Osteoblast (primary cell): ENCODE data around the gene UPK1A. TPM values are rescaled to one million over a fixed set of nuclear protein-coding genes. Genes with fewer than 3 reads are reported as not detected.

Experiments
- DNase-seq: peaks from one replicate; pipeline ENCODE4 v3.0.0; 2011; ENCODE audit warnings: low spot score, mixed read lengths; ENCODE audit not compliant: insufficient read length; ENCODE audit errors: missing footprints
- H2AFZ ChIP-seq: 2 replicates; pipeline ENCODE4 v1.6.0; 2011; ENCODE audit warnings: mild to moderate bottlenecking, low read length
- H3K27ac ChIP-seq: 2 replicates; pipeline ENCODE4 v1.5.1; 2011; ENCODE audit warnings: mild to moderate bottlenecking, low read depth, low read length, moderate library complexity
- H3K27me3 ChIP-seq: 2 replicates; pipeline ENCODE4 v1.6.0; 2012; ENCODE audit warnings: mild to moderate bottlenecking, control low read depth, inconsistent platforms, low read length, moderate library complexity; ENCODE audit not compliant: insufficient read depth
- H3K36me3 ChIP-seq: 2 replicates; pipeline ENCODE4 v1.5.1; 2011; ENCODE audit warnings: mild to moderate bottlenecking, low read length, control low read depth, moderate library complexity; ENCODE audit not compliant: insufficient read depth
- H3K4me1 ChIP-seq: 2 replicates; pipeline ENCODE4 v1.5.1; 2011; ENCODE audit warnings: mild to moderate bottlenecking, low read length, control low read depth, moderate library complexity; ENCODE audit not compliant: insufficient read depth
- H3K4me2 ChIP-seq: 2 replicates; pipeline ENCODE4 v1.6.0; 2011; ENCODE audit warnings: mild to moderate bottlenecking, low read length; ENCODE audit not compliant: insufficient read depth
- H3K4me3 ChIP-seq: fragments of 200-600 bp; sonication (generic); 3 replicates; pipeline ENCODE4 v1.5.1; 2012; ENCODE audit warnings: mild to moderate bottlenecking, low read length, inconsistent platforms; ENCODE audit not compliant: insufficient read depth
- H3K79me2 ChIP-seq: 2 replicates; pipeline ENCODE4 v1.6.0; 2012; ENCODE audit warnings: mild to moderate bottlenecking, low read length, control low read depth, inconsistent platforms; ENCODE audit not compliant: insufficient read depth
- H3K9me3 ChIP-seq: 2 replicates; pipeline ENCODE4 v1.5.1; 2011; ENCODE audit warnings: low read depth, low read length, control low read depth
- H4K20me1 ChIP-seq: 2 replicates; pipeline ENCODE4 v1.6.0; 2012; ENCODE audit warnings: mild to moderate bottlenecking, low read length, control low read depth; ENCODE audit not compliant: insufficient read depth
- total RNA-seq: library from RNA; depleted of rRNA; stranded (reverse); fragments of >200 nt; gene quantifications from 2 replicates; pipeline ENCODE4 v1.2.3, GENCODE V29; 2012
- TF ChIP-seq, protein P1 (sequence below): IDR thresholded peaks from 2 replicates; pipeline ENCODE4 v1.5.1; 2011; ENCODE audit warnings: mild to moderate bottlenecking, low read depth, low read length, moderate library complexity; ENCODE audit errors: extremely low read depth

UPK1A gene
- total RNA-seq, 1 donor, result not detected

DNA sequence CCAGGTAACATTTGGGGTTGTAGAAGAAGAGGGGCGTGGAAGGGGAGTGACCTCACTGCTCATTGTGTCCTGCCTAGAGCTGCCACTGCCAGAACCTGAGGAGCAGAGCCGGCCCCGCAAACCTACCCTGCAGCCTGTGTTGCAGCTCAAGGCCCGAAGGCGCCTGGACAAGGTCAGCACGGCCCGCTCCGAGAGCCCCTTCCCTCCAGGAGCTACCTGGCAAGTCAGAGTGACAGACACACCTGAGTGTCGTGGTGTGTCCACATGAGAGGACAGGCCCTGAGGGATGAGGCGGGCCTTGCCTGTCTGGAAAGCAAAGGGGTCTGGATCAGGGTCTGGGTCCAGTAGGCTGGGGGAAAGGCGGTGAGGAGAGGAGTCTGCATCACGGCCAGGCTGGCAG is 58.2 kb downstream of the UPK1A start:
- Histone ChIP-seq H3K27me3 (no peaks in the 10 kb centered on the region), H3K27ac (no peak overlapping the region), H4K20me1 (peaks cover 16% of the 10 kb centered on the region), H3K36me3 (peaks cover 82% of the 10 kb centered on the region), H2AFZ (no peak overlapping the region), H3K9me3 (no peaks in the 10 kb centered on the region), H3K4me3 (no peak overlapping the region), H3K79me2 (peaks cover 32% of the 10 kb centered on the region), H3K4me1 (no peaks in the 10 kb centered on the region), H3K4me2 (no peak overlapping the region)
- TF ChIP-seq, protein P1, sequence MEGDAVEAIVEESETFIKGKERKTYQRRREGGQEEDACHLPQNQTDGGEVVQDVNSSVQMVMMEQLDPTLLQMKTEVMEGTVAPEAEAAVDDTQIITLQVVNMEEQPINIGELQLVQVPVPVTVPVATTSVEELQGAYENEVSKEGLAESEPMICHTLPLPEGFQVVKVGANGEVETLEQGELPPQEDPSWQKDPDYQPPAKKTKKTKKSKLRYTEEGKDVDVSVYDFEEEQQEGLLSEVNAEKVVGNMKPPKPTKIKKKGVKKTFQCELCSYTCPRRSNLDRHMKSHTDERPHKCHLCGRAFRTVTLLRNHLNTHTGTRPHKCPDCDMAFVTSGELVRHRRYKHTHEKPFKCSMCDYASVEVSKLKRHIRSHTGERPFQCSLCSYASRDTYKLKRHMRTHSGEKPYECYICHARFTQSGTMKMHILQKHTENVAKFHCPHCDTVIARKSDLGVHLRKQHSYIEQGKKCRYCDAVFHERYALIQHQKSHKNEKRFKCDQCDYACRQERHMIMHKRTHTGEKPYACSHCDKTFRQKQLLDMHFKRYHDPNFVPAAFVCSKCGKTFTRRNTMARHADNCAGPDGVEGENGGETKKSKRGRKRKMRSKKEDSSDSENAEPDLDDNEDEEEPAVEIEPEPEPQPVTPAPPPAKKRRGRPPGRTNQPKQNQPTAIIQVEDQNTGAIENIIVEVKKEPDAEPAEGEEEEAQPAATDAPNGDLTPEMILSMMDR, result no peak
- DNase-seq, result peak; percentile 66

DNA sequence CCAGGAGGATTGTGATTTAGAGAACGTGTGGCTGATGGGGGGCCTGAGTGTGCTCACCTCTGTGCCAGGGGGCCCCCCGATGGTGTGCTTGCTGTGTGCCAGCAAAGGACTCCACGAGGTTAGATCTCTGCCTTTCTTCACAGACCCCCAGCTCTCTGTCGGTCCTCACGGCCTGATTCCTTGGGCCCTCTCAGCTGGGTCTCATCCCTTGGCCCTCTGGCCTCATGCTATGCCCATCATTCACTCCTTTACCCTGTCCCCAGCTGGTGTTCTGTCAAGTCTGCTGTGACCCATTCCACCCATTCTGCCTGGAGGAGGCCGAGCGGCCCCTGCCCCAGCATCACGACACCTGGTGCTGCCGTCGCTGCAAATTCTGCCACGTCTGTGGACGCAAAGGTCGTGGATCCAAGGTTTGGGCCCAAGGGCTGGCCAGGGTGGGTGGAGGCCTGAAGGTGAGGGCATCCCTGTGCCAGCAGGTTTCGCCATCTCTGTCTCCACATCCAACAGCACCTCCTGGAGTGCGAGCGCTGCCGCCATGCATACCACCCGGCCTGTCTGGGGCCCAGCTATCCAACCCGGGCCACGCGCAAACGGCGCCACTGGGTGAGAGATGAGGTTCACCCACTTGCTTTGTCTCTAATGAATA is 59.0 kb downstream of the UPK1A start:
- Histone ChIP-seq H3K27ac (no peak overlapping the region), H3K79me2 (peaks cover 24% of the 10 kb centered on the region), H4K20me1 (peaks cover 10% of the 10 kb centered on the region), H3K4me1 (no peaks in the 10 kb centered on the region), H3K27me3 (no peaks in the 10 kb centered on the region), H3K4me3 (no peak overlapping the region), H3K4me2 (no peak overlapping the region), H3K36me3 (peaks cover 87% of the 10 kb centered on the region), H2AFZ (no peak overlapping the region), H3K9me3 (no peaks in the 10 kb centered on the region)
- TF ChIP-seq, protein P1, result no peak
- peak; percentile 61 for DNase-seq

DNA sequence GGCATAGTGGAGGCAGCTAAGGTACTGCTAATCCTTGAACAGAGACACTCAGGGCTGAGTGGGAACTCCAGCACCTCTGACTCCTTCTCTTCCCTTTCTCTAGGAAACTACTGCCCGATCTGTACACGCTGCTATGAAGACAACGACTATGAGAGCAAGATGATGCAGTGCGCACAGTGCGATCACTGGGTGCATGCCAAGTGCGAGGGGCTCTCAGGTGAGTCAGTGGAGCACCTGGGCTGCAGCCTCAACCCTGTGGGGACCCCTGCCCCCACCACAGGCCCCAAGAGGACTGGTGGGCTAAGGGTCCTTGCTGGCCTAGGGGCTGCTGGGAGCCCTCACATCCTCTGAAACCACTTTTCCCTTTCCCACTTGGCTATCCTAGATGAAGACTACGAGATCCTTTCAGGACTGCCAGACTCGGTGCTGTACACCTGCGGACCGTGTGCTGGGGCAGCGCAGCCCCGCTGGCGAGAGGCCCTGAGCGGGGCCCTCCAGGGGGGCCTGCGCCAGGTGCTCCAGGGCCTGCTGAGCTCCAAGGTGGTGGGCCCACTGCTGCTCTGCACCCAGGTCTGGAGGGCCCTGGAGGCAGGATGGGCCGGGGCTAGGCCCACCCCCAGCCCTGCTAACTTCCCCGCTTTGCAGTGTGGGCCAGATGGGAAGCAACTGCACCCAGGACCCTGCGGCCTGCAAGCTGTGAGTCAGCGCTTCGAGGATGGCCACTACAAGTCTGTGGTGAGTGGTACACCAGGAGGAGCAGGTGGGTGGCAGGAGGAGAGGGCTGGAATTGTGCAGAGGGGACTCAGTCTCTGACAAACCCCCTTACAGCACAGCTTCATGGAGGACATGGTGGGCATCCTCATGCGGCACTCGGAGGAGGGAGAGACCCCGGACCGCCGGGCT is 61.0 kb downstream of the UPK1A start:
- H3K9me3 ChIP-seq, result no peaks in the 10 kb centered on the region
- no peak overlapping the region for H3K27ac ChIP-seq
- H3K27me3 ChIP-seq, result no peaks in the 10 kb centered on the region
- peaks cover 3% of the 10 kb centered on the region for H4K20me1 ChIP-seq
- H3K4me3 ChIP-seq, result no peak overlapping the region
- peaks cover 90% of the 10 kb centered on the region for H3K36me3 ChIP-seq
- no peak overlapping the region for H3K4me2 ChIP-seq
- TF ChIP-seq, protein P1, result no peak
- H3K79me2 ChIP-seq, result peaks cover 9% of the 10 kb centered on the region
- no peak overlapping the region for H2AFZ ChIP-seq
- no peaks in the 10 kb centered on the region for H3K4me1 ChIP-seq
- DNase-seq, result peak; percentile 75

Other genes with a start within 250 kb of the UPK1A start
- gene FFAR2, start 218.3 kb upstream of the UPK1A start, total RNA-seq, result not detected in 2 replicates
- not detected in 2 replicates for gene KRTDAP, start 176.1 kb upstream of the UPK1A start, total RNA-seq
- gene DMKN, start 152.9 kb upstream of the UPK1A start, total RNA-seq, result 24.2 and 30.9 TPM in 2 replicates
- gene SBSN, start 138.2 kb upstream of the UPK1A start, total RNA-seq, result 4.7 and 12.1 TPM in 2 replicates
- gene GAPDHS, start 133.1 kb upstream of the UPK1A start, total RNA-seq, result not detected in 2 replicates
- 93.1 and 98.8 TPM in 2 replicates for gene TMEM147, start 120.9 kb upstream of the UPK1A start, total RNA-seq
- not detected in 2 replicates for gene ATP4A, start 102.9 kb upstream of the UPK1A start, total RNA-seq
- not detected in 2 replicates for gene PMIS2, start 80.3 kb upstream of the UPK1A start, total RNA-seq
- gene HAUS5, start 53.8 kb upstream of the UPK1A start, total RNA-seq, result 3.2 and 4.7 TPM in 2 replicates
- 36.2 and 45.2 TPM in 2 replicates for gene RBM42, start 37.5 kb upstream of the UPK1A start, total RNA-seq
- 0.29 and 0.36 TPM in 2 replicates for gene ETV2, start 24.8 kb upstream of the UPK1A start, total RNA-seq
- gene COX6B1, start 18.2 kb upstream of the UPK1A start, total RNA-seq, result 123 and 185 TPM in 2 replicates
- not detected in 2 replicates for gene ZBTB32, start 38.0 kb downstream of the UPK1A start, total RNA-seq
- 6.5 and 6.8 TPM in 2 replicates for gene KMT2B, start 51.5 kb downstream of the UPK1A start, total RNA-seq
- gene IGFLR1, start 75.9 kb downstream of the UPK1A start, total RNA-seq, result 0.72 and 0.88 TPM in 2 replicates
- gene U2AF1L4, start 78.9 kb downstream of the UPK1A start, total RNA-seq, result 5.8 and 8.8 TPM in 2 replicates
- 8.8 and 11.6 TPM in 2 replicates for gene PSENEN, start 79.1 kb downstream of the UPK1A start, total RNA-seq
- 9.0 and 13.6 TPM in 2 replicates for gene LIN37, start 82.1 kb downstream of the UPK1A start, total RNA-seq
- 9.1 and 14.5 TPM in 2 replicates for gene HSPB6, start 90.5 kb downstream of the UPK1A start, total RNA-seq
- 5.8 and 6.2 TPM in 2 replicates for gene PROSER3, start 91.7 kb downstream of the UPK1A start, total RNA-seq
- 2.2 and 2.4 TPM in 2 replicates for gene ARHGAP33, start 109.0 kb downstream of the UPK1A start, total RNA-seq
- not detected in 2 replicates for gene PRODH2, start 146.3 kb downstream of the UPK1A start, total RNA-seq
- not detected in 2 replicates for gene NPHS1, start 186.0 kb downstream of the UPK1A start, total RNA-seq
- not detected in 2 replicates for gene KIRREL2, start 190.4 kb downstream of the UPK1A start, total RNA-seq
- 2.1 and 3.6 TPM in 2 replicates for gene APLP1, start 202.1 kb downstream of the UPK1A start, total RNA-seq
- 4.4 and 5.8 TPM in 2 replicates for gene NFKBID, start 234.0 kb downstream of the UPK1A start, total RNA-seq
- 0.36 and 1.5 TPM in 2 replicates for gene HCST, start 236.0 kb downstream of the UPK1A start, total RNA-seq
- 0.36 TPM in 1 of 2 replicates, not detected in the other for gene TYROBP, start 241.8 kb downstream of the UPK1A start, total RNA-seq